ENCODE measurements around the gene KCNE4.

Gene KCNE4

DNA sequence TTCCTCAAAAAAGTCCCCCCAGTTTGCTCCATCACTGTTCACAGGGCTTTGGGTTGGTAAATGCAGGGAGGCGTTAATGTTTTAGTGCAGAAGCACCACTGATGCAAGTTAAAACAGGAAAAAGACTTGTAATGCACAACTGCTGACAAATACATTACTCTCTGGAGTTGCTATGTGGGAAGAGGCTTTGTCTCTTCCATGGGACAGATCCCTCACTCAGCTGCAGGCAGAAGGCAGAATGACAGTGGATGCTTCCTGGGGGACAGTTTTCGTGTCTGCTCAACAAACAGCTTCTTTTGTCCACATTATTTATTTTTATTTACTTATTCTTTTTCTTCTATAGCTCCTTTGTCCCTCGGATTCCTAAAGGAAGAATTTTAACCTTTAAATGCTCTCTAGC is 22.7 kb upstream of the KCNE4 start:
- Mint-ChIP-seq H3K27ac (no peak overlapping the region), H3K36me3 (ENCODE audit: low read depth) (no peaks in the 10 kb centered on the region), H3K27me3 (ENCODE audit: low read depth) (no peaks in the 10 kb centered on the region), H3K9me3 (peaks cover 5% of the 10 kb centered on the region), H3K4me1 (ENCODE audit: low read depth) (no peaks in the 10 kb centered on the region), H3K4me3 (no peak overlapping the region)
- DNase-seq (ENCODE audit: low spot score), result no peak

DNA sequence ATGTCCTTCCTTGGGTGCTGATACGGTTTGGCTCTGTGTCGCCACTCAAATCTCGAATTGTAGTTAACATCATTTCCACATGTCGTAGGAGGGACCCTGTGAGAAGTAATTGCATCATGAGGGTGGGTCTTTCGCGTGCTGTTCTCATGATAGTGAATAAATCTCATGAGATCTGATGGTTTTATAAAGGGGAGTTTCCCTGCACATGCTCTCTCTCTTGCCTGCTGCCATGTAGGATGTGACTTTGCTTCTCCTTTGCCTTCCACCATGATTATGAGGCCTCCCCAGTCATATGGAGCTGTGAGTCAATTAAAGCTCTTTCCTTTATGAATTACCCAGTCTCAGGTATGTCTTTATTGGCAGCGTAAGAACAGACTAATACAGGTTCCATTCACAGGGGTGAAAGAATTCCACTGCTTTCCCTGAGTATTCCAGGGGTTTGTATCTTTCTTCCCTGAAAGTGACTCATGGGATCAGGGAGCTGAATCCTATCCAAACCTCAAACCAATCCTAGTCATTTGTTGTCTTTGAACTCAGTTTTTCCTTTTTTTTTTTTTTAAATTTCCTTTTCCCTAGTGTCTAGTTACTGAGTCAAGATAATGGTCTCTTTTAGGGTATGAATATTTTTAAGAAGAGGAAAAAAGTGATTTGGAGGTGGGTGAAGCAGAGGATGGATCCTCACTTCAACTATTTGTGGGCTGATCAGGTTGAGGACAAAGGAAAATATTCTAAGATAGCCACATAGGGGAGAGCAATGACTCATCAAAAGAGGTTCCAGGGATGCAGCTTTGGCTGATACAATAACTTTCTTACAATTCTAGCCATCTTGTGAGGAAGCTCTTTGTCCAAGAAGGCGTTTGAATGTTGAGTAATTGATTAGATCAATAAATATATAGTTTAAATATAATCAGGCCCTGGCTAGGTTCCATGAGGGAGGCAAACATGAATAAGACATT is 19.5 kb upstream of the KCNE4 start:
- no peaks in the 10 kb centered on the region for H3K4me1 Mint-ChIP-seq (ENCODE audit: low read depth)
- H3K4me3 Mint-ChIP-seq, result no peak overlapping the region
- DNase-seq (ENCODE audit: low spot score), result no peak
- no peak overlapping the region for H3K27ac Mint-ChIP-seq
- H3K36me3 Mint-ChIP-seq (ENCODE audit: low read depth), result no peaks in the 10 kb centered on the region
- H3K9me3 Mint-ChIP-seq, result peaks cover 5% of the 10 kb centered on the region
- H3K27me3 Mint-ChIP-seq (ENCODE audit: low read depth), result no peaks in the 10 kb centered on the region

DNA sequence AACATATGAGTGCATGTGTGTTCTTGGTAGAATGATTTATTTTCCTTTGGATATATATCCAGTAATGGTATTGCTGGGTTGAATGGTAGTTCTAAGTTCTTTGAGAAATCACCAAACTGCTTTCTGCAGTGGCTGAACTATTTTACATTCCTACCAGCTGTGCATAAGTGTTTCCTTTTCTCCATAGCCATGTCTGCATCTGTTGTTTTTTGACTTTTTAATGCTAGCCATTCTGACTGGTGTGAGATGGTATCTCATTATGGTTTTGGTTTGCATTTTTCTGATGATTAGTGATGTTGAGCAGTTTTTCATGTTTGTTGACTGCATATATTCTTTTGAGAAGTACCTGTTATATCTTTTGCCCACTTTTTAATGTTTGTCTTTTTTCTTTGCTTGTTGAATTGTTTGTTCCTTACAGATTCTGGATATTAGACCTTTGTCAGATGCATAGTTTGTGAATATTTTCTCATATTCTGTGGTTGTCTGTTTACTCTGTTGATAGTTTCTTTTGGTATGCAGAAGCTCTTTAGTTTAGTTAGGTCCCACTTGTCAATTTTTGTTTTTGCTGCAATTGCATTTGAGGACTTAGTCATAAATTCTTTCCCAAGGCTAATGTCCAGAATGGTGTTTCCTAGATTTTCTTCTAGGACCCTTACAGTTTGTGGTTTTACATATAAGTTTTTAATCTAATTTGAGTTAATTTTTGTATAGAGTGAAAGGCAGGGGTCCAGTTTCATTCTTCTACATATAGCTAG is 17.6 kb upstream of the KCNE4 start:
- H3K9me3 Mint-ChIP-seq, result peaks cover 5% of the 10 kb centered on the region
- no peak overlapping the region for H3K27ac Mint-ChIP-seq
- H3K36me3 Mint-ChIP-seq (ENCODE audit: low read depth), result no peaks in the 10 kb centered on the region
- no peaks in the 10 kb centered on the region for H3K27me3 Mint-ChIP-seq (ENCODE audit: low read depth)
- H3K4me3 Mint-ChIP-seq, result no peak overlapping the region
- no peak for DNase-seq (ENCODE audit: low spot score)
- no peaks in the 10 kb centered on the region for H3K4me1 Mint-ChIP-seq (ENCODE audit: low read depth)

DNA sequence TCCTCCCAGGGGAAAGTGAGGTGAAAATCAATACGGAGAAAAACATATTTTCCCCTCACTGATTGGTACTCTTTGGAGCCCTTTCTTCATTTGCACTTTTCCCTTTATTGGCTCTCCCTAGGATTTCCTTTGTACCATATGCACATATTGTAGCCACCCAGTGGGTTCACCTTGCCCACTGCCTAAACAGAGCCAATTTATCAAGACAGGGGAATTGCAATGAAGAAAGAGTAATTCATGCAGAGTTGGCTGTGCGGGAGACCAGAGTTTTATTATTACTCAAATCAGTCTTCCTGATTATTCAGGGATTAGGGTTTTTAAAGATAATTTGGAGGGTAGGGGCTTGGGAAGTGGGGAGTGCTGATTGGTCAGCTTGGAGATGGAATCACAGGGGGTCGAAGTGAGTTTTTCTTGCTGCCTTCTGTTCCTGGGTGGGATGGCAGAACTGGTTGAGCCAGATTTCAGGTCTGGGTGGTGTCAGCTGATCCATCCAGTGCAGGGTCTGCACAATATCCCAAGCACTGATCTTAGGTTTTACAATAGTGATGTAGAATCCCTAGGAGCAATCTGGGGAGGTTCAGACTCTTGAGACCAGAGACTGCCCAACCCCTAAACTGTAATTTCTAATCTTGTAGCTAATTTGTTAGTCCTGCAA is 15.1 kb upstream of the KCNE4 start:
- H3K27me3 Mint-ChIP-seq (ENCODE audit: low read depth), result peaks cover 2% of the 10 kb centered on the region
- peaks cover 1% of the 10 kb centered on the region for H3K9me3 Mint-ChIP-seq
- H3K27ac Mint-ChIP-seq, result no peak overlapping the region
- no peak overlapping the region for H3K4me3 Mint-ChIP-seq
- DNase-seq (ENCODE audit: low spot score), result no peak
- H3K4me1 Mint-ChIP-seq (ENCODE audit: low read depth), result no peaks in the 10 kb centered on the region
- H3K36me3 Mint-ChIP-seq (ENCODE audit: low read depth), result no peaks in the 10 kb centered on the region

DNA sequence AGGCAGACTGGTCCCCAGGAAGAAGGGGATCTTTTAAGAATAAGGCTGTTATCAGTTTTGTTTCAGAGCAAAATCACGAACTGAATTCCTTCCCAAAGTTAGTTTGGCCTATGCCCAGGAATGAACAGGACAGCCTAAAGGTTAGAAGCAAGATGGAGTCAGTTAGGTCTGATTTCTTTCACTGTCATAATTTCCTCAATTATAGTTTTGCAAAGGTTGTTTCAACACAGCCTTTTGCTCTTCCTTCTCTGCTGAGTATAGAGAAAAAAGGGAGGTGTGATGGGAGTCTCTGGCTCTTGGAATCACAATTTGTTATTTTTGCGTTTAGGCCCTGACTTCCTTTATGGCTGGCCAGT is 14.6 kb upstream of the KCNE4 start:
- Mint-ChIP-seq H3K9me3 (no peaks in the 10 kb centered on the region), H3K27me3 (ENCODE audit: low read depth) (peaks cover 4% of the 10 kb centered on the region), H3K4me3 (no peak overlapping the region), H3K36me3 (ENCODE audit: low read depth) (no peaks in the 10 kb centered on the region), H3K4me1 (ENCODE audit: low read depth) (no peaks in the 10 kb centered on the region), H3K27ac (no peak overlapping the region)
- no peak for DNase-seq (ENCODE audit: low spot score)

DNA sequence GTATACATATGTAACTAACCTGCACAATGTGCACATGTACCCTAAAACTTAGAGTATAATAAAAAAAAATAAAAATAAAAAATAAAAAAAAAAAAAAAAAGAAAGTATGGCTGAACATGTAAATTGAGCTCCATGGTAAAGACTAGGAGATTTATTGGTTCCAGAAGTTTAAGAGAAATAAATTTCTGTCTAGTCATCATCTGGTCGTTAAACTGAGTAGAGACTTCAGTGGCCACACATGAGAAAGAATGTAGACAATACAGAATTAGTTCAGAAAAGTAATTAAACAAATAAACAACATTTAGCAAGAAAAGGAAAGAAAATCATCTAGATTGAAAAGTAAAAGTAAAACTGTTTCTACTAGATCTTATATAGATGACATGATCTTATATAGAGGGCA is 12.4 kb upstream of the KCNE4 start:
- Mint-ChIP-seq H3K36me3 (ENCODE audit: low read depth) (no peaks in the 10 kb centered on the region), H3K4me1 (ENCODE audit: low read depth) (no peaks in the 10 kb centered on the region), H3K27ac (no peak overlapping the region), H3K9me3 (no peaks in the 10 kb centered on the region), H3K4me3 (no peak overlapping the region), H3K27me3 (ENCODE audit: low read depth) (peaks cover 4% of the 10 kb centered on the region)
- DNase-seq (ENCODE audit: low spot score), result no peak

DNA sequence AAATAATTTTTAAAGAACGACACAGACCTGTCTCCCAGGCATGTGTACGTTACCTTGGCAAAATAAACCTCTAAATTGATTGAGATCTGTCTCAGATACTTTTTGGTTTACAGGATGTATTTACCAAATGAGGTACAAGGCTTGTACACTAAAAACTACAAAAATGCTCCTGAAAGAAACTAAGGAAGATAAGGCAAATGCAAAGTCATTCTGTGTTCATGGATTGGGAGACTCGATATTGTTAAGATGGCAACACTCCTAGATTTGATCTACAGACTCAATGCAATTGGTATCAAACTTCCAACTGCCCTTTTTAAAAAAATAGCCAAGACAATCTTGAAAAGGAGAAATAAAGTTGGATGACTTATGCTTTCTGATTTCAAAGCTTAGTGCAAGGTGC is 11.5 kb upstream of the KCNE4 start:
- H3K4me3 Mint-ChIP-seq, result no peak overlapping the region
- H3K27ac Mint-ChIP-seq, result no peak overlapping the region
- DNase-seq (ENCODE audit: low spot score), result no peak
- no peaks in the 10 kb centered on the region for H3K36me3 Mint-ChIP-seq (ENCODE audit: low read depth)
- H3K4me1 Mint-ChIP-seq (ENCODE audit: low read depth), result no peaks in the 10 kb centered on the region
- H3K9me3 Mint-ChIP-seq, result no peaks in the 10 kb centered on the region
- peaks cover 4% of the 10 kb centered on the region for H3K27me3 Mint-ChIP-seq (ENCODE audit: low read depth)

DNA sequence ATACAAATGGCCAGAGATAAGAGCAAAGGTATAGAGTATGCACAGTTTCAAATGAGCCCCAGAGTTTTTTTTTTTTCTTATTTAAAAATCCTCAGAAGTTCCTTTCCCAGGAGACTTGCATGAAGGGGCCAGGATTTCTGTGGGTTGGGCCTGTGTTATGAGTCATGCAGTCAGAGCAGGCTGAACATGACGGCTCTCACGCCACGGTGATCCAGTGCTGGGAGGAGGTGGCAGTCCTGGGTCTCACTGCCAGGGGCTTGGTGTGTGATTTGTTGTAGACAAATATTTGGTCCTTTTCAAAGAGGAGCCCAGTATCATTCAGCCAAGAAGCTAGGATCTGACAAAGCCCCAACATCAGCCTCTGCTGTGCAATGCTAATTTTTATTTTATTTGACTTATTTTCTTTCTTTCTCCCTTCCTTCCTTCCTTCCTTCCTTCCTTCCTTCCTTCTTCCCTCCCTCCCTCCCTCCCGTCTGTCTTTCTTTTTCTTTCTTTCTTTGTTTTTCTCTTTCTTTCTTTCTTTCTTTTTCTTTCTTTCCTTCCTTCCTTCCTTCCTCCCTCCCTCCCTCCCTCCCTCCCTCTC is 10.4 kb upstream of the KCNE4 start:
- H3K27ac Mint-ChIP-seq, result no peak overlapping the region
- no peak for DNase-seq (ENCODE audit: low spot score)
- no peaks in the 10 kb centered on the region for H3K9me3 Mint-ChIP-seq
- H3K27me3 Mint-ChIP-seq (ENCODE audit: low read depth), result peaks cover 4% of the 10 kb centered on the region
- no peaks in the 10 kb centered on the region for H3K36me3 Mint-ChIP-seq (ENCODE audit: low read depth)
- H3K4me3 Mint-ChIP-seq, result no peak overlapping the region
- H3K4me1 Mint-ChIP-seq (ENCODE audit: low read depth), result no peaks in the 10 kb centered on the region

DNA sequence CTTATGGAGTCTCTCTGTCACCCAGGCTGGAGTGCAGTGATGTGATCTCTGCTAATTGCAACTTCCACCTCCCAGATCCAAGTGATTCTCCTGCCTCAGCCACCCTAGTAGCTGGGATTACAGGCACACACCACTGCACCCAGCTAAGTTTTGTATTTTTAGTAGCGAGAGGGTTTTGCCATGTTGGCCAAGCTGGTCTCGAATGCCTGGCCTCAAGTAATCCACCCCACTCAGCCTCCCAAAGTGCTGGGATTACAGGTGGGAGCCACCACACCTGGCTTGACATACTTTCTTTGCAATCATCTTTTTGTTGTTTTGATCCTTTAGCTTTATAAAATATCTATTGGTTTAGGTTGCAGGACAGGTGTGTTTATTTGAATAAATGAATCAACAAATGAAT is 9.7 kb upstream of the KCNE4 start:
- peaks cover 4% of the 10 kb centered on the region for H3K27me3 Mint-ChIP-seq (ENCODE audit: low read depth)
- no peaks in the 10 kb centered on the region for H3K9me3 Mint-ChIP-seq
- H3K4me1 Mint-ChIP-seq (ENCODE audit: low read depth), result no peaks in the 10 kb centered on the region
- no peak overlapping the region for H3K4me3 Mint-ChIP-seq
- H3K27ac Mint-ChIP-seq, result no peak overlapping the region
- H3K36me3 Mint-ChIP-seq (ENCODE audit: low read depth), result no peaks in the 10 kb centered on the region
- DNase-seq (ENCODE audit: low spot score), result no peak

DNA sequence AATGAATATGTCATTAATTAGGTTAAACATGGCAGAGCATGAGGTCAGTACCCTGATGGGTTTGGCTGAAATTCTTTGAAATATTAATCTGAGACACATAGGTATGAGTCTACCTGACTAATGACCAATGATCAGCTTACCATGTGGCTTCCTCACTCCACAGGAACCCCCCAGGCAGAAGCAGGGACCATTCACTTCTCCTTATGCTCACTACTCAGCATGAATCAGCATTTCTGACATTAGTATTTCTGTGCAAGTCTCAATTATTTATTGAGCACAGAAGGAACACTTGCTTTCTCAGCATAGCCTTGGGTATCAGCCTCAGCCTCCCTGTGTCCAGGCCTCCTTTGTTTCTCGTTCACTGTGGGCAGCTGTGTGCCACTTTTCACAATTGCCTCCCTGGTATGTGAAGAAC is 9.3 kb upstream of the KCNE4 start:
- Mint-ChIP-seq H3K4me3 (no peak overlapping the region), H3K4me1 (ENCODE audit: low read depth) (no peaks in the 10 kb centered on the region), H3K9me3 (no peaks in the 10 kb centered on the region), H3K27ac (no peak overlapping the region), H3K27me3 (ENCODE audit: low read depth) (peaks cover 4% of the 10 kb centered on the region), H3K36me3 (ENCODE audit: low read depth) (no peaks in the 10 kb centered on the region)
- no peak for DNase-seq (ENCODE audit: low spot score)

DNA sequence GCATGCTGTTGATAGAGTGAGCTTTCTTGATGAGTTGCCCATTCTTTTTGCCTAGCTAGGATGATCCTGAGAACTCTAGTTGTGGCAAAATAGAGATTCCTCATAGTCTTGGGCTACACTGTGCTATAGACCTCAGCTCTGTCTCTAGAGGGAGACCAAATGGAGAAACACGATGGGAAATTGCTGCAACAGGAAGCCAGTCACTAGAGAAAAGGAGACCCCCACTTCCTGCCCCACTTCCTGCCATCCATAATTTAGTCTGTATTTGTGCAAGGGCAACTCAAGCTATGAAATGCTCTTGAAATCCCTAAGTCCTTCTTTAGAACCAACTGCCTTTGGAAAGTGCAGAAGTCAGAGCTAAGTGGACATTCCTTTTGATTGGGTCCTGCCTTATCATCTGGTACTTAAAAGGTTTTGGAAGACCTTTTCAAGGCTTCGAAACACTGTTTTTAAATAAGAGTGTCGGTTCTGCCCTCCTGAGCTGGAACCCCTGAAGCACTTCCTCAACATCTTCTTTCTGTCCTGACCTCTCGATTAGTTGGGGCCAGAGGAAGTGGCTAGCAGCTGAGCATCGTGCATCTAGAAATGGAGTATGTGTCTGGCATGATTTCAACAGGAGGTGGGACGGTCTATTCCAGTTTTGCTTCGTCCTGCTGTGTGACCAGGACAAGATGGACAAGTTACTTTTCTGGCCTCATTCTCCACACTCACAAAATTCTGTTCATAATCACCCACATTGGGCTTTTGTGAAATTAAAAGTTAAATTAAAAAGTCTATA is 8.6 kb upstream of the KCNE4 start:
- H3K36me3 Mint-ChIP-seq (ENCODE audit: low read depth), result no peaks in the 10 kb centered on the region
- no peaks in the 10 kb centered on the region for H3K9me3 Mint-ChIP-seq
- H3K27me3 Mint-ChIP-seq (ENCODE audit: low read depth), result peaks cover 4% of the 10 kb centered on the region
- H3K4me1 Mint-ChIP-seq (ENCODE audit: low read depth), result no peaks in the 10 kb centered on the region
- DNase-seq (ENCODE audit: low spot score), result no peak
- no peak overlapping the region for H3K27ac Mint-ChIP-seq
- H3K4me3 Mint-ChIP-seq, result no peak overlapping the region

DNA sequence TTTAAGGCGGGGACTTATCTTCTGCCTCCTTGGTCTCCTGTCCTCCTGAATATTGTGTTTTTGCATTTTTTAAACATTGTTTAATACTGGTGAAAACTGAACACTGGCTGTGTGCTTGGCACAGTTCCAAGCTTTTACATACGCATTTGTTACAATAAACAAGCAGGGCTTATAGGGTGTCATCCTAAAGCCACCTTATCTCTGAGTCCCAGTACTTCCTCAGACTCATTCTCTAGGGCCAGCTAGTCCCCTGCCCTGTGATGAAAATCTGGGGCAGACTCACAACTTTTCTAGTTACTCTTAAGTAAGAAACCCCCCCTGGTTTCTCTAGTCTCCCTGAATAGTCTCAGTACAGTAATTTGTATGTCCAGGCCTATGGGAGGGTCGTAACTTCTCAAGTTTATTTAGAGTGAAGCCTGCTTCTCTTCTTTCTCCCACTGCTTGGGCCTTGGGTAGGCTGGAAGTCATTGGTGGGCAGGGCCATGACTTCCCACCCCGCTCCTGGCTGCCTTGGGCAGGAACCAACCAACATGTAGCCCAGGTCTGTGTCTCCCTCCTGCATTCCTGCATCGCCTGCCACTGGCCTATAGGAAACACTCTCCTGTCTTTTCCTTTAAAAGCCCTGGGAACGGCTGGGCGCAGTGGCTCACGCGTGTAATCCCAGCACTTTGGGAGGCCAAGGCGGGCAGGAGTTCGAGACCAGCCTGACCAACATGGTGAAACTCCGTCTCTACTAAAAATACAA is 7.7 kb upstream of the KCNE4 start:
- no peak overlapping the region for H3K27ac Mint-ChIP-seq
- H3K4me3 Mint-ChIP-seq, result no peak overlapping the region
- DNase-seq (ENCODE audit: low spot score), result no peak
- H3K9me3 Mint-ChIP-seq, result no peaks in the 10 kb centered on the region
- H3K36me3 Mint-ChIP-seq (ENCODE audit: low read depth), result no peaks in the 10 kb centered on the region
- H3K4me1 Mint-ChIP-seq (ENCODE audit: low read depth), result no peaks in the 10 kb centered on the region
- peaks cover 4% of the 10 kb centered on the region for H3K27me3 Mint-ChIP-seq (ENCODE audit: low read depth)
